HepG2 (cell line): ENCODE results near the gene MPV17L2. TPM values are rescaled to one million over a fixed set of nuclear protein-coding genes. Genes with fewer than 3 reads are reported as not detected.

ENCODE experiments used
- ELF3 ChIP-seq: IDR thresholded peaks from 2 replicates; pipeline ENCODE4 v1.6.1; 2016; ENCODE audit warnings: missing genetic modification reagents, missing compliant biosample characterization
- ELK4 ChIP-seq: sonication (generic); formaldehyde crosslinking; IDR thresholded peaks from 2 replicates; pipeline ENCODE4 v1.9.0; 2021; ENCODE audit warnings: missing genetic modification reagents, borderline replicate concordance
- FOXP1 ChIP-seq, 2 experiments: fragments of 450-650 bp in 1 of 2; IDR thresholded peaks; 2 replicates each; pipeline ENCODE4 v1.6.1; 2017 to 2018; ENCODE audit warnings: antibody characterized with exemption in 1 of 2
- HBP1 ChIP-seq: IDR thresholded peaks from 2 replicates; pipeline ENCODE4 v1.6.1; 2016; ENCODE audit warnings: low read depth, control low read depth
- HOXD1 ChIP-seq: sonication (generic); formaldehyde crosslinking; IDR thresholded peaks from 2 replicates; pipeline ENCODE4 v1.5.0; 2020; ENCODE audit warnings: missing genetic modification reagents
- JUN ChIP-seq: sonication (generic); formaldehyde crosslinking; IDR thresholded peaks from 2 replicates; pipeline ENCODE4 v1.4.0; 2020; ENCODE audit warnings: mild to moderate bottlenecking, missing genetic modification reagents
- LCORL ChIP-seq, 2 experiments: fragments of 450-650 bp in 1 of 2; sonication (generic) in 1 of 2; formaldehyde crosslinking in 1 of 2; IDR thresholded peaks; 2 replicates each; pipeline versions ENCODE4 v1.5.0 to v1.6.1; 2017 to 2020; ENCODE audit warnings: antibody characterized with exemption in 1 of 2, missing genetic modification reagents in 1 of 2
- PAF1 ChIP-seq: IDR thresholded peaks from 2 replicates; pipeline ENCODE4 v1.6.1; 2016; ENCODE audit warnings: missing genetic modification reagents, missing compliant biosample characterization
- TSC22D2 ChIP-seq: sonication (generic); formaldehyde crosslinking; IDR thresholded peaks from 2 replicates; pipeline ENCODE4 v1.5.1; 2020; ENCODE audit warnings: missing genetic modification reagents, mild to moderate bottlenecking, borderline replicate concordance
- ZBTB3 ChIP-seq: sonication (generic); formaldehyde crosslinking; IDR thresholded peaks from 2 replicates; pipeline ENCODE4 v1.4.0; 2020; ENCODE audit warnings: low read depth, mild to moderate bottlenecking, moderate library complexity, missing genetic modification reagents, borderline replicate concordance
- ZFP90 ChIP-seq: sonication (generic); formaldehyde crosslinking; IDR thresholded peaks from 2 replicates; pipeline ENCODE4 v1.8.0; 2022; ENCODE audit warnings: missing genetic modification reagents, mild to moderate bottlenecking, inconsistent platforms, borderline replicate concordance
- ZFX ChIP-seq: sonication (generic); formaldehyde crosslinking; IDR thresholded peaks from 2 replicates; pipeline ENCODE4 v1.4.0; 2020; ENCODE audit warnings: mild to moderate bottlenecking, low read depth, missing genetic modification reagents, moderate library complexity
- ZNF549 ChIP-seq: sonication (generic); formaldehyde crosslinking; IDR thresholded peaks from 2 replicates; pipeline ENCODE4 v1.5.0; 2020; ENCODE audit warnings: missing genetic modification reagents
- ZNF609 ChIP-seq: sonication (generic); formaldehyde crosslinking; IDR thresholded peaks from 2 replicates; pipeline ENCODE4 v1.4.0; 2020; ENCODE audit warnings: mild to moderate bottlenecking, missing genetic modification reagents, borderline replicate concordance
- polyA plus RNA-seq, 8 experiments: library from polyadenylated mRNA; depleted of rRNA in 3 of 8; stranded (reverse) in 7 of 8; unstranded in 1 of 8; fragments of >200 nt; fragmentation: Illumina TruSeq in 4 of 8; extraction: Trizol in 4 of 8; gene quantifications; 2 replicates each; pipeline versions ENCODE4 v1.2.1 to v1.2.3, GENCODE V29; 2011 to 2016; ENCODE audit warnings: low read depth in 4 of 8, missing spikeins in 1 of 8, mixed read lengths in 1 of 8; ENCODE audit not compliant: insufficient read depth in 1 of 8
- total RNA-seq, 5 experiments: library from RNA; depleted of rRNA; stranded (reverse); fragments of >200 nt; fragmentation: Illumina TruSeq; extraction: Trizol; gene quantifications; 2 replicates each; pipeline ENCODE4 v1.2.3, GENCODE V29; 2016; ENCODE audit warnings: low read depth in 1 of 5
- TF ChIP-seq, protein P1 (sequence below): sonication (generic); formaldehyde crosslinking; IDR thresholded peaks from 2 replicates; pipeline ENCODE4 v1.4.0; 2020; ENCODE audit warnings: mild to moderate bottlenecking, low read depth, missing genetic modification reagents
- TF ChIP-seq, protein P2 (sequence below): sonication (generic); formaldehyde crosslinking; IDR thresholded peaks from 2 replicates; pipeline ENCODE4 v1.5.0; 2020; ENCODE audit warnings: missing genetic modification reagents

MPV17L2 gene
- total and polyA plus RNA-seq, 2 of the 13 experiments (the other 11 are each of a cell fraction or from before 2014, with no cell fraction given): 13.6 to 16.7 TPM

GRCh38 chr19:18233224-18233825, 40.3 kb downstream of the MPV17L2 start (continued):
- TF ChIP-seq, protein P1, sequence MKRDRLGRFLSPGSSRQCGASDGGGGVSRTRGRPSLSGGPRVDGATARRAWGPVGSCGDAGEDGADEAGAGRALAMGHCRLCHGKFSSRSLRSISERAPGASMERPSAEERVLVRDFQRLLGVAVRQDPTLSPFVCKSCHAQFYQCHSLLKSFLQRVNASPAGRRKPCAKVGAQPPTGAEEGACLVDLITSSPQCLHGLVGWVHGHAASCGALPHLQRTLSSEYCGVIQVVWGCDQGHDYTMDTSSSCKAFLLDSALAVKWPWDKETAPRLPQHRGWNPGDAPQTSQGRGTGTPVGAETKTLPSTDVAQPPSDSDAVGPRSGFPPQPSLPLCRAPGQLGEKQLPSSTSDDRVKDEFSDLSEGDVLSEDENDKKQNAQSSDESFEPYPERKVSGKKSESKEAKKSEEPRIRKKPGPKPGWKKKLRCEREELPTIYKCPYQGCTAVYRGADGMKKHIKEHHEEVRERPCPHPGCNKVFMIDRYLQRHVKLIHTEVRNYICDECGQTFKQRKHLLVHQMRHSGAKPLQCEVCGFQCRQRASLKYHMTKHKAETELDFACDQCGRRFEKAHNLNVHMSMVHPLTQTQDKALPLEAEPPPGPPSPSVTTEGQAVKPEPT (CRISPR knock-in tag): 0 out of 2 replicates have a peak, but pooled peaks have one; percentile 53
- TF ChIP-seq FOXP1 (IDR thresholded peaks at IDR 0.05) (no peak), FOXP1 (CRISPR knock-in tag; IDR thresholded peaks at IDR 0.05) (0 out of 2 replicates have a peak, but pooled peaks have one; percentile 18), JUN (no peak), ZFX (CRISPR knock-in tag) (peak; percentile 36; the same call in 1 of the 2 replicates), ZNF609 (CRISPR knock-in tag) (peak; percentile 12; the same call in 1 of the 2 replicates), ELF3 (CRISPR knock-in tag) (peak; percentile 77), TSC22D2 (CRISPR knock-in tag) (peak; percentile 98), PAF1 (CRISPR knock-in tag) (no peak), ZBTB3 (CRISPR knock-in tag) (peak; percentile 72; the same call in 1 of the 2 replicates), HBP1 (CRISPR knock-in tag) (peak; percentile 95), ZFP90 (CRISPR knock-in tag) (peak; percentile 94), LCORL (IDR thresholded peaks at IDR 0.05) (no peak), LCORL (CRISPR knock-in tag; IDR thresholded peaks at IDR 0.05) (peak; percentile 62; the same call in 1 of the 2 replicates), ELK4 (CRISPR knock-in tag) (peak; percentile 12; the same call in 1 of the 2 replicates), ZNF549 (no peak), HOXD1 (CRISPR knock-in tag) (peak; percentile 86)
- TF ChIP-seq, protein P2, sequence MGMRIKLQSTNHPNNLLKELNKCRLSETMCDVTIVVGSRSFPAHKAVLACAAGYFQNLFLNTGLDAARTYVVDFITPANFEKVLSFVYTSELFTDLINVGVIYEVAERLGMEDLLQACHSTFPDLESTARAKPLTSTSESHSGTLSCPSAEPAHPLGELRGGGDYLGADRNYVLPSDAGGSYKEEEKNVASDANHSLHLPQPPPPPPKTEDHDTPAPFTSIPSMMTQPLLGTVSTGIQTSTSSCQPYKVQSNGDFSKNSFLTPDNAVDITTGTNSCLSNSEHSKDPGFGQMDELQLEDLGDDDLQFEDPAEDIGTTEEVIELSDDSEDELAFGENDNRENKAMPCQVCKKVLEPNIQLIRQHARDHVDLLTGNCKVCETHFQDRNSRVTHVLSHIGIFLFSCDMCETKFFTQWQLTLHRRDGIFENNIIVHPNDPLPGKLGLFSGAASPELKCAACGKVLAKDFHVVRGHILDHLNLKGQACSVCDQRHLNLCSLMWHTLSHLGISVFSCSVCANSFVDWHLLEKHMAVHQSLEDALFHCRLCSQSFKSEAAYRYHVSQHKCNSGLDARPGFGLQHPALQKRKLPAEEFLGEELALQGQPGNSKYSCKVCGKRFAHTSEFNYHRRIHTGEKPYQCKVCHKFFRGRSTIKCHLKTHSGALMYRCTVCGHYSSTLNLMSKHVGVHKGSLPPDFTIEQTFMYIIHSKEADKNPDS (CRISPR knock-in tag): peak; percentile 76; the same call in 1 of the 2 replicates
